Neuronal stem cell (in vitro differentiated cells): Measurements from ENCODE around the gene HDAC1.

Experiments used
- DNase-seq: peaks from one replicate; pipeline ENCODE4 v3.0.0-alpha.2; 2013; ENCODE audit warnings: low spot score
- H2AFZ ChIP-seq: one replicate; pipeline ENCODE4 v1.6.1; 2013; ENCODE audit warnings: mild to moderate bottlenecking, low read length, inconsistent platforms
- H2AK5ac ChIP-seq: 2 replicates; pipeline ENCODE4 v1.6.1; 2013; ENCODE audit warnings: low read depth, mild to moderate bottlenecking, inconsistent platforms, low read length, moderate library complexity, mixed read lengths
- H2BK120ac ChIP-seq: 2 replicates; pipeline ENCODE4 v1.6.1; 2013; ENCODE audit warnings: low read depth, mild to moderate bottlenecking, inconsistent platforms, low read length, moderate library complexity, mixed read lengths
- H2BK12ac ChIP-seq: one replicate; pipeline ENCODE4 v1.6.1; 2013; ENCODE audit warnings: low read length, inconsistent platforms
- H2BK15ac ChIP-seq: 2 replicates; pipeline ENCODE4 v1.6.1; 2013; ENCODE audit warnings: mild to moderate bottlenecking, low read length, inconsistent platforms, mixed read lengths
- H2BK5ac ChIP-seq: one replicate; pipeline ENCODE4 v1.6.1; 2013; ENCODE audit warnings: inconsistent platforms, mild to moderate bottlenecking, low read length, moderate library complexity
- H3K14ac ChIP-seq: one replicate; pipeline ENCODE4 v1.6.1; 2013; ENCODE audit warnings: low read length, inconsistent platforms
- H3K18ac ChIP-seq: 2 replicates; pipeline ENCODE4 v1.6.1; 2013; ENCODE audit warnings: low read length, inconsistent platforms
- H3K23ac ChIP-seq: 2 replicates; pipeline ENCODE4 v1.6.1; 2013; ENCODE audit warnings: low read depth, mild to moderate bottlenecking, mixed read lengths, low read length, inconsistent platforms; ENCODE audit not compliant: poor library complexity
- H3K27ac ChIP-seq: replicated peaks from 3 replicates; pipeline ENCODE4 v1.5.1; 2013; ENCODE audit warnings: low read length, inconsistent platforms
- H3K27me3 ChIP-seq, 3 experiments: 2 replicates each; pipeline ENCODE4 v1.6.1; 2013; ENCODE audit warnings: low read length in 3 of 3, mild to moderate bottlenecking in 2 of 3, inconsistent platforms in 1 of 3, low read depth in 1 of 3, mixed read lengths in 1 of 3, moderate library complexity in 1 of 3; ENCODE audit not compliant: control insufficient read depth in 3 of 3, insufficient read depth in 3 of 3
- H3K36me3 ChIP-seq, 2 donors: replicated peaks in 1 of 2; 2 replicates each; pipeline ENCODE4 v1.6.1; 2013; ENCODE audit warnings: low read length in 2 of 2; ENCODE audit not compliant: control insufficient read depth in 2 of 2, insufficient read depth in 2 of 2
- H3K4ac ChIP-seq: 2 replicates; pipeline ENCODE4 v1.6.1; 2013; ENCODE audit warnings: inconsistent platforms, mild to moderate bottlenecking, low read length, moderate library complexity
- H3K4me1 ChIP-seq, 2 donors: 1 replicate in 1 of 2; 2 replicates in 1 of 2; pipeline ENCODE4 v1.6.1; 2013; ENCODE audit warnings: low read length in 2 of 2, low read depth in 1 of 2; ENCODE audit not compliant: control insufficient read depth in 2 of 2, insufficient read depth in 1 of 2
- H3K4me2 ChIP-seq: one replicate; pipeline ENCODE4 v1.6.1; 2013; ENCODE audit warnings: mild to moderate bottlenecking, low read length, inconsistent platforms; ENCODE audit not compliant: insufficient read depth, poor library complexity, severe bottlenecking
- H3K4me3 ChIP-seq, 2 donors: 2 replicates each; pipeline ENCODE4 v1.5.1; 2013; ENCODE audit warnings: low read length in 2 of 2, mild to moderate bottlenecking in 2 of 2, inconsistent platforms in 1 of 2, moderate library complexity in 1 of 2
- H3K79me1 ChIP-seq: one replicate; pipeline ENCODE4 v1.6.1; 2013; ENCODE audit warnings: low read depth, mild to moderate bottlenecking, inconsistent platforms, low read length, moderate library complexity
- H3K9ac ChIP-seq: one replicate; pipeline ENCODE4 v1.6.1; 2013; ENCODE audit warnings: mild to moderate bottlenecking, low read depth, low read length, inconsistent platforms; ENCODE audit not compliant: poor library complexity
- H3K9me3 ChIP-seq, 2 donors: replicated peaks in 1 of 2; 2 replicates each; pipeline versions ENCODE3 to v1.6.1; 2013; ENCODE audit warnings: low read length in 2 of 2, mild to moderate bottlenecking in 2 of 2, inconsistent platforms in 1 of 2, low read depth in 1 of 2, mixed read lengths in 1 of 2, moderate library complexity in 1 of 2; ENCODE audit not compliant: control insufficient read depth in 2 of 2, insufficient read depth in 1 of 2
- H4K8ac ChIP-seq: one replicate; pipeline ENCODE4 v1.6.1; 2013; ENCODE audit warnings: low read depth, mild to moderate bottlenecking, inconsistent platforms, low read length, moderate library complexity
- H4K91ac ChIP-seq: one replicate; pipeline ENCODE4 v1.6.1; 2013; ENCODE audit warnings: low read length, low read depth, mild to moderate bottlenecking, inconsistent platforms; ENCODE audit not compliant: poor library complexity
- WGBS, 2 donors: extraction: QIAGEN DNeasy Blood & Tissue Kit; methylation state at CpG; one replicate each; pipeline ENCODE4 v1.1.7; 2013; ENCODE audit warnings: missing lambda C conversion rate in 2 of 2, mixed read lengths in 1 of 2; ENCODE audit not compliant: insufficient read length in 2 of 2, insufficient replicate concordance in 1 of 2; ENCODE audit errors: extremely low coverage in 2 of 2; 5-methylcytosine and 5-hydroxymethylcytosine counted together

Gene HDAC1

GRCh38 chr1:32247983-32248889, 43.6 kb upstream of the HDAC1 start:
- Histone ChIP-seq H2BK12ac (no peak overlapping the region), H3K27ac (peak overlapping the region; percentile 41), H3K27me3 (no peaks in the 10 kb centered on the region), H3K79me1 (no peaks in the 10 kb centered on the region), H2AFZ (peak overlapping the region; percentile 84), H2BK5ac (no peak overlapping the region), H3K36me3 (no peaks in the 10 kb centered on the region), H2BK120ac (no peak overlapping the region), H4K8ac (no peak overlapping the region), H3K9ac (no peak overlapping the region), H2BK15ac (no peak overlapping the region), H4K91ac (no peak overlapping the region), H3K18ac (peak overlapping the region; percentile 53), H2AK5ac (no peak overlapping the region), H3K4ac (no peak overlapping the region), H3K4me2 (peak overlapping the region; percentile 63), H3K4me1 (peaks cover 9 to 20% of the 10 kb centered on the region in 2 donors), H3K4me3 (no peak overlapping the region), H3K9me3 (no peaks in the 10 kb centered on the region), H3K14ac (no peak overlapping the region), H3K23ac (peak overlapping the region; percentile 1)
- WGBS, 2 donors = no CpG with 5 or more reads among the region's 31 CpGs
- peak; percentile 68 for DNase-seq

GRCh38 chr1:32249831-32250525, 41.9 kb upstream of the HDAC1 start:
- no peak overlapping the region for H4K91ac ChIP-seq
- no peak overlapping the region for H2BK120ac ChIP-seq
- H3K36me3 ChIP-seq = no peaks in the 10 kb centered on the region
- DNase-seq = no peak
- H3K18ac ChIP-seq = peak overlapping the region; percentile 72
- no peak overlapping the region for H2BK5ac ChIP-seq
- peak overlapping the region; percentile 4 for H3K27ac ChIP-seq
- peak overlapping the region; percentile 75 for H2AFZ ChIP-seq
- no peak overlapping the region for H2BK15ac ChIP-seq
- H3K4me1 ChIP-seq = peaks cover 9 to 20% of the 10 kb centered on the region in 2 donors
- H3K23ac ChIP-seq = peak overlapping the region; percentile 21
- no peak overlapping the region for H3K14ac ChIP-seq
- H3K4me3 ChIP-seq = peak overlapping the region in 1 of 2 donors; percentile 9
- H3K27me3 ChIP-seq = no peaks in the 10 kb centered on the region
- H4K8ac ChIP-seq = no peak overlapping the region
- no peak overlapping the region for H2AK5ac ChIP-seq
- no peak overlapping the region for H3K4me2 ChIP-seq
- no peak overlapping the region for H3K9ac ChIP-seq
- no CpG with 5 or more reads among the region's 9 CpGs for WGBS, 2 donors
- H3K4ac ChIP-seq = no peak overlapping the region
- H2BK12ac ChIP-seq = no peak overlapping the region
- H3K79me1 ChIP-seq = no peaks in the 10 kb centered on the region
- H3K9me3 ChIP-seq = no peaks in the 10 kb centered on the region

GRCh38 chr1:32250893-32251716, 40.8 kb upstream of the HDAC1 start, which contains the start of gene LCK:
TSS of gene LCK (plus strand) at chr1:32251265. CDS start at chr1:32274330, 23,065 bp downstream.
- peak within 1 kb of the TSS; percentile 21 for H3K23ac ChIP-seq
- H3K27ac ChIP-seq = no peak within 1 kb of the TSS
- peak within 1 kb of the TSS; percentile 63 for H2BK120ac ChIP-seq
- H3K4ac ChIP-seq = no peak within 1 kb of the TSS
- H3K4me3 ChIP-seq = peak within 1 kb of the TSS in 1 of 2 donors; percentile 9
- H3K14ac ChIP-seq = no peak within 1 kb of the TSS
- DNase-seq = no peak
- H3K36me3 ChIP-seq = no peaks in the 10 kb centered on the region
- no peak within 1 kb of the TSS for H2BK5ac ChIP-seq
- H4K91ac ChIP-seq = peak within 1 kb of the TSS; percentile 68
- WGBS, 2 donors = no CpG with 5 or more reads among the region's 25 CpGs
- H4K8ac ChIP-seq = no peak within 1 kb of the TSS
- H2BK15ac ChIP-seq = peak within 1 kb of the TSS; percentile 38
- H2AK5ac ChIP-seq = peak within 1 kb of the TSS; percentile 44
- no peak within 1 kb of the TSS for H2BK12ac ChIP-seq
- H2AFZ ChIP-seq = peak within 1 kb of the TSS; percentile 75
- peaks cover 9 to 20% of the 10 kb centered on the region in 2 donors for H3K4me1 ChIP-seq
- H3K4me2 ChIP-seq = no peak within 1 kb of the TSS
- no peaks in the 10 kb centered on the region for H3K9me3 ChIP-seq
- peak within 1 kb of the TSS; percentile 20 for H3K18ac ChIP-seq
- H3K79me1 ChIP-seq = no peaks in the 10 kb centered on the region
- H3K9ac ChIP-seq = no peak within 1 kb of the TSS
- H3K27me3 ChIP-seq = no peaks in the 10 kb centered on the region
